Measurements from ENCODE around the gene RUNX2. TPM values are rescaled to one million over a fixed set of nuclear protein-coding genes. Genes with fewer than 3 reads are reported as not detected.
A peak's percentile ranks its signal among the peaks of the same experiment; 100 is the strongest.

Gene RUNX2
- total RNA-seq, 1 experiment from 2014 or later: 7.0 TPM

GRCh38 chr6:45605971-45606370 lies 277.8 kb downstream of the RUNX2 start:
- TF ChIP-seq REST (IDR thresholded peaks at IDR 0.05; ENCODE audit: insufficient read depth in 1 of 2, low read depth in 2 of 2, low read length in 1 of 2) (no peak), POLR2AphosphoS5 (IDR thresholded peaks at IDR 0.05; ENCODE audit: low read depth, low read length) (no peak), CTCF (IDR thresholded peaks at IDR 0.05) (no peak), TCF7L2 (IDR thresholded peaks at IDR 0.05; ENCODE audit: low read depth, low read length) (no peak), SIN3A (IDR thresholded peaks at IDR 0.05; ENCODE audit: borderline replicate concordance, insufficient read depth, low read depth, low read length) (no peak)
- H3K9me3 ChIP-seq (ENCODE audit: control insufficient read depth, insufficient read depth, low read depth, low read length): no peaks in the 10 kb centered on the region
- no peaks in the 10 kb centered on the region for H3K4me1 ChIP-seq (ENCODE audit: control insufficient read depth, insufficient read depth, low read length)
- H3K27me3 ChIP-seq (ENCODE audit: control insufficient read depth, insufficient read depth, low read length): no peaks in the 10 kb centered on the region
- H3K27ac ChIP-seq (ENCODE audit: low read length): no peak overlapping the region
- ChIA-PET CTCF (no interaction called here), POLR2A (no interaction called here)
- BruUV-seq (replicated peaks): no TSS peak
- H3K36me3 ChIP-seq (ENCODE audit: control insufficient read depth, insufficient read depth, low read length): no peaks in the 10 kb centered on the region
- DNase-seq (ENCODE audit: low read depth, low spot score) (no peak), ATAC-seq (no peak)
- intact Hi-C loops (cut with micrococcal nuclease; ENCODE audit: unreplicated experiment) (no loop called here), in situ Hi-C loops (cut with HindIII; ENCODE audit: low pct_unique_long_range_greater_than_20kb, low sequenced_read_pairs) (no loop called here)
- no peak overlapping the region for H3K4me3 ChIP-seq (ENCODE audit: low read depth in 2 of 2, low read length in 2 of 2)

GRCh38 chr6:45606831-45607400 lies 278.8 kb downstream of the RUNX2 start:
- ATAC-seq (peak; percentile 42; the same call in 1 of the 2 replicates), DNase-seq (ENCODE audit: low read depth, low spot score) (no peak)
- Histone ChIP-seq H3K36me3 (ENCODE audit: control insufficient read depth, insufficient read depth, low read length) (no peaks in the 10 kb centered on the region), H3K9me3 (ENCODE audit: control insufficient read depth, insufficient read depth, low read depth, low read length) (no peaks in the 10 kb centered on the region), H3K4me1 (ENCODE audit: control insufficient read depth, insufficient read depth, low read length) (no peaks in the 10 kb centered on the region), H3K27ac (ENCODE audit: low read length) (no peak overlapping the region), H3K27me3 (ENCODE audit: control insufficient read depth, insufficient read depth, low read length) (no peaks in the 10 kb centered on the region), H3K4me3 (ENCODE audit: low read depth in 2 of 2, low read length in 2 of 2) (no peak overlapping the region)
- in situ Hi-C loops (cut with HindIII; ENCODE audit: low pct_unique_long_range_greater_than_20kb, low sequenced_read_pairs): no loop called here
- no peak for TF ChIP-seq SIN3A (IDR thresholded peaks at IDR 0.05; ENCODE audit: borderline replicate concordance, insufficient read depth, low read depth, low read length)
- no peak for TF ChIP-seq CTCF (IDR thresholded peaks at IDR 0.05)
- no peak for TF ChIP-seq TCF7L2 (IDR thresholded peaks at IDR 0.05; ENCODE audit: low read depth, low read length)
- TF ChIP-seq POLR2AphosphoS5 (IDR thresholded peaks at IDR 0.05; ENCODE audit: low read depth, low read length): no peak
- no peak for TF ChIP-seq REST (IDR thresholded peaks at IDR 0.05; ENCODE audit: insufficient read depth in 1 of 2, low read depth in 2 of 2, low read length in 1 of 2)
- intact Hi-C loops (cut with micrococcal nuclease; ENCODE audit: unreplicated experiment): no loop called here
- BruUV-seq (replicated peaks): no TSS peak
- ChIA-PET CTCF (no interaction called here), POLR2A (no interaction called here)
